Measurements from ENCODE around the gene ZNF14. TPM values are rescaled to one million over a fixed set of nuclear protein-coding genes. Genes with fewer than 3 reads are reported as not detected.

ZNF14 gene
- total and polyA plus RNA-seq, 2 donors (not counting 3 experiments of a cell fraction or from before 2014, with no cell fraction given) = 0.65 to 2.6 TPM

DNA sequence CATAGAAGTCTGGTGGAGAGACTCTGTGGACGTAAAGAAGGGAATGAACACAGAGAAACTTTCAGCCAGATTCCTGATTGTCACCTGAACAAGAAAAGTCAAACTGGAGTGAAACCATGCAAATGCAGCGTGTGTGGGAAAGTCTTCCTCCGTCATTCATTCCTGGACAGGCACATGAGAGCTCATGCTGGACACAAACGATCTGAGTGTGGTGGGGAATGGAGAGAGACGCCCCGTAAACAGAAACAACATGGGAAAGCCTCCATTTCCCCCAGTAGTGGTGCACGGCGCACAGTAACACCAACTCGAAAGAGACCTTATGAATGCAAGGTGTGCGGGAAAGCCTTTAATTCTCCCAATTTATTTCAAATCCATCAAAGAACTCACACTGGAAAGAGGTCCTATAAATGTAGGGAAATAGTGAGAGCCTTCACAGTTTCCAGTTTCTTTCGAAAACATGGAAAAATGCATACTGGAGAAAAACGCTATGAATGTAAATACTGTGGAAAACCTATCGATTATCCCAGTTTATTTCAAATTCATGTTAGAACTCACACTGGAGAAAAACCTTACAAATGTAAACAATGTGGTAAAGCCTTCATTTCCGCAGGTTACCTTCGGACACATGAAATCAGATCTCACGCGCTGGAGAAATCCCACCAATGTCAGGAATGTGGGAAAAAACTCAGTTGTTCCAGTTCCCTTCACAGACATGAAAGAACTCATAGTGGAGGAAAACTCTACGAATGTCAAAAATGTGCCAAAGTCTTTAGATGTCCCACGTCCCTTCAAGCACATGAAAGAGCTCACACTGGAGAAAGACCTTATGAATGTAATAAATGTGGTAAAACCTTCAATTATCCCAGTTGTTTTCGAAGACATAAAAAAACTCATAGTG lies 53.5 kb downstream of the ZNF14 start:
- H3K27me3 ChIP-seq (ENCODE audit: control insufficient read depth in 2 of 2, insufficient read depth in 2 of 2, low read length in 2 of 2) = no peaks in the 10 kb centered on the region
- no peaks in the 10 kb centered on the region for H4K20me1 ChIP-seq (replicated peaks; ENCODE audit: control insufficient read depth, extremely low read depth, insufficient read depth, low read length)
- no peaks in the 10 kb centered on the region for H3K79me2 ChIP-seq (ENCODE audit: control insufficient read depth, insufficient read depth, low read length)
- no TSS peak for BruUV-seq (replicated peaks)
- peaks cover 12% of the 10 kb centered on the region for H3K9me3 ChIP-seq (replicated peaks; ENCODE audit: control insufficient read depth, insufficient read depth, low read length)
- DNase-seq (ENCODE audit: low read depth, low spot score) (no peak), FAIRE-seq (no peak)
- H3K9ac ChIP-seq (replicated peaks; ENCODE audit: extremely low read depth, insufficient read depth, low read length) = no peak overlapping the region
- H3K36me3 ChIP-seq (ENCODE audit: control insufficient read depth in 2 of 2, extremely low read depth in 1 of 2, insufficient read depth in 2 of 2, low read length in 2 of 2) = peaks cover 8 to 23% of the 10 kb centered on the region in 2 experiments
- no peak overlapping the region for H3K4me3 ChIP-seq (replicated peaks in 1 of 3; ENCODE audit: insufficient read depth in 1 of 3, low read depth in 1 of 3, low read length in 3 of 3)
- no peak overlapping the region for H3K4me2 ChIP-seq (ENCODE audit: insufficient read depth, low read length)
- CTCF ChIA-PET = no interaction called here
- POLR2A ChIA-PET = no interaction called here
- H3K9me1 ChIP-seq (replicated peaks; ENCODE audit: control insufficient read depth, extremely low read depth, insufficient read depth, low read length) = no peaks in the 10 kb centered on the region
- H3K27ac ChIP-seq (ENCODE audit: insufficient read depth, low read depth, low read length) = no peak overlapping the region
- intact Hi-C loops (cut with micrococcal nuclease) = no loop called here
- dilution Hi-C loops (cut with MboI; ENCODE audit: extremely low pct_ligation_motif_present, low sequenced_read_pairs) = no loop called here
- TF ChIP-seq POLR2A (IDR thresholded peaks at IDR 0.05; ENCODE audit: low read depth, low read length) (no peak), MYC (IDR thresholded peaks at IDR 0.05; ENCODE audit: low read depth, low read length) (no peak), POLR2AphosphoS5 (IDR thresholded peaks at IDR 0.05; ENCODE audit: insufficient read depth, low read depth, low read length) (no peak), GATA2 (IDR thresholded peaks at IDR 0.05; ENCODE audit: insufficient read depth, insufficient read length, low read depth, low read length) (no peak), EZH2 (IDR thresholded peaks at IDR 0.05; ENCODE audit: borderline replicate concordance, low read depth, low read length, severe bottlenecking) (no peak), JUN (IDR thresholded peaks at IDR 0.05; ENCODE audit: borderline replicate concordance, insufficient read depth, insufficient read length, low read depth) (no peak), CTCF (IDR thresholded peaks at IDR 0.05; ENCODE audit: extremely low read depth in 1 of 2, insufficient read depth in 1 of 2, low read depth in 1 of 2, low read length in 2 of 2) (no peak), MAX (IDR thresholded peaks at IDR 0.05; ENCODE audit: insufficient read depth, insufficient read length) (no peak), FOS (IDR thresholded peaks at IDR 0.05; ENCODE audit: borderline replicate concordance, insufficient read depth, low read length) (no peak)
- H3K4me1 ChIP-seq (ENCODE audit: control insufficient read depth, extremely low read depth, insufficient read depth, low read length) = no peaks in the 10 kb centered on the region
- no peak overlapping the region for H2AFZ ChIP-seq (ENCODE audit: low read depth, low read length)
